K562 (cell line): ENCODE results near the gene MVK. TPM values are rescaled to one million over a fixed set of nuclear protein-coding genes. Genes with fewer than 3 reads are reported as not detected.

Experiments used
- ATAC-seq: fragments of 200-7000 bp; cut with Tn5 transposase; 3 replicates; pipeline ENCODE4 v1.9.1; 2020; ENCODE audit warnings: moderate library complexity
- BruUV-seq: library from RNA; stranded (reverse); fragments of 400-500 nt; replicated peaks from 2 replicates; lab custom pipeline; 2021; lab: Mats Ljungman, UMichigan
- CTCF ChIA-PET: fragments of 300-600 bp; formaldehyde crosslinking; extraction: SDS; loops from one replicate; lab custom pipeline; 2021; ENCODE audit warnings: low intra/inter-chr PET ratio; lab: Yijun Ruan, JAX
- POLR2A ChIA-PET: fragments of 300-600, 350-650 bp; sonication (Branson Sonifier 250); formaldehyde crosslinking; extraction: SDS; loops from one replicate; lab custom pipeline; 2021; ENCODE audit warnings: antibody characterized with exemption, inconsistent platforms; lab: Yijun Ruan, JAX
- DNase-seq, 4 experiments: peaks; one replicate each; pipeline versions ENCODE4 v3.0.0 to v3.0.0-alpha.2; 2011 to 2018; ENCODE audit warnings: low spot score in 3 of 4, mixed read lengths in 3 of 4; ENCODE audit errors: extremely low read depth in 1 of 4
- FAIRE-seq: peaks from 2 replicates; lab custom pipeline; 2011; peaks lifted over from hg19 to GRCh38; lab: Jason Lieb, UNC
- H2AFZ ChIP-seq: 2 replicates; pipeline ENCODE4 v1.6.0; 2011; ENCODE audit warnings: low read depth, low read length, control low read depth, inconsistent platforms
- H3K27ac ChIP-seq: fragments of 200-600 bp; 3 replicates; pipeline ENCODE4 v1.8.0; 2011; ENCODE audit warnings: low read depth, mild to moderate bottlenecking, control low read depth, inconsistent platforms, low read length, moderate library complexity, mixed read lengths; ENCODE audit errors: extremely low read depth
- H3K27me3 ChIP-seq, 2 experiments: fragments of 300-600 bp in 1 of 2; 2 replicates in 1 of 2; 3 replicates in 1 of 2; pipeline versions ENCODE4 v1.6.0 to v1.8.0; 2011; ENCODE audit warnings: inconsistent platforms in 2 of 2, low read length in 2 of 2, mild to moderate bottlenecking in 1 of 2, mixed read lengths in 1 of 2, moderate library complexity in 1 of 2; ENCODE audit not compliant: control insufficient read depth in 2 of 2, insufficient read depth in 2 of 2
- H3K36me3 ChIP-seq: fragments of 300-600 bp; 3 replicates; pipeline ENCODE4 v1.8.0; 2011; ENCODE audit warnings: mild to moderate bottlenecking, low read length, inconsistent platforms; ENCODE audit not compliant: control insufficient read depth, insufficient read depth
- H3K4me1 ChIP-seq, 2 experiments: fragments of 200-600 bp in 1 of 2; replicated peaks in 1 of 2; 2 replicates in 1 of 2; 3 replicates in 1 of 2; pipeline versions ENCODE4 v1.5.1 to v1.8.0; 2011; ENCODE audit warnings: inconsistent platforms in 2 of 2, low read length in 2 of 2, mild to moderate bottlenecking in 1 of 2, mixed read lengths in 1 of 2, moderate library complexity in 1 of 2; ENCODE audit not compliant: control insufficient read depth in 2 of 2, insufficient read depth in 2 of 2
- H3K4me2 ChIP-seq: 2 replicates; pipeline ENCODE4 v1.6.1; 2011; ENCODE audit warnings: low read length, control low read depth, inconsistent platforms, mixed read lengths; ENCODE audit not compliant: insufficient read depth
- H3K4me3 ChIP-seq: fragments of 200-600 bp; sonication (generic), shearing (Covaris generic); 2 replicates; pipeline ENCODE4 v1.5.1; 2016; ENCODE audit warnings: control low read depth, inconsistent platforms
- H3K79me2 ChIP-seq: fragments of 200-600 bp; 3 replicates; pipeline ENCODE4 v1.8.0; 2011; ENCODE audit warnings: low read length, inconsistent platforms; ENCODE audit not compliant: control insufficient read depth, insufficient read depth
- H3K9ac ChIP-seq, 2 experiments: 2 replicates each; pipeline versions ENCODE4 v1.6.0 to v1.6.1; 2011; ENCODE audit warnings: low read depth in 2 of 2, low read length in 2 of 2, control low read depth in 1 of 2, inconsistent platforms in 1 of 2, mild to moderate bottlenecking in 1 of 2, mixed read lengths in 1 of 2; ENCODE audit not compliant: insufficient read depth in 1 of 2
- H3K9me1 ChIP-seq: one replicate; pipeline ENCODE4 v1.6.0; 2011; ENCODE audit warnings: inconsistent platforms, mild to moderate bottlenecking, low read length, moderate library complexity; ENCODE audit not compliant: control insufficient read depth, insufficient read depth
- H3K9me3 ChIP-seq: replicated peaks from 2 replicates; pipeline ENCODE4 v1.5.1; 2011; ENCODE audit warnings: low read depth, low read length, inconsistent platforms; ENCODE audit not compliant: control insufficient read depth, insufficient read depth
- H4K20me1 ChIP-seq: replicated peaks from 2 replicates; pipeline ENCODE4 v1.6.1; 2011; ENCODE audit warnings: low read length, inconsistent platforms, mixed read lengths; ENCODE audit not compliant: control insufficient read depth, insufficient read depth
- ATF7 ChIP-seq: fragments of 450-650 bp; IDR thresholded peaks from 2 replicates; pipeline ENCODE4 v1.7.1; 2014; ENCODE audit warnings: mild to moderate bottlenecking, moderate library complexity
- FOXM1 ChIP-seq, 2 experiments: fragments of 450-650 bp in 1 of 2; sonication (generic) in 1 of 2; formaldehyde crosslinking in 1 of 2; IDR thresholded peaks; 2 replicates each; pipeline versions ENCODE4 v1.6.1 to v1.9.0; 2017 to 2022; ENCODE audit warnings: low read depth in 2 of 2, mild to moderate bottlenecking in 2 of 2, missing genetic modification reagents in 1 of 2, moderate library complexity in 1 of 2
- FUS ChIP-seq: fragments of 200-400 bp; formaldehyde crosslinking; optimal IDR thresholded peaks from 2 replicates; pipeline ENCODE3; 2017; ENCODE audit warnings: low read depth, low read length
- JUND ChIP-seq, 2 experiments: IDR thresholded peaks; 2 replicates in 1 of 2; 3 replicates in 1 of 2; pipeline ENCODE4 v1.6.1; 2011; ENCODE audit warnings: borderline replicate concordance in 2 of 2, low read depth in 2 of 2, low read length in 2 of 2, improper control_type of control experiment in 1 of 2, missing biosample characterization in 1 of 2, missing genetic modification characterization in 1 of 2, missing genetic modification reagents in 1 of 2
- KLF1 ChIP-seq: fragments of 450-650 bp; IDR thresholded peaks from 2 replicates; pipeline ENCODE4 v1.6.1; 2016; ENCODE audit warnings: missing genetic modification characterization, missing compliant biosample characterization
- MEF2D ChIP-seq: conservative IDR thresholded peaks from 2 replicates; pipeline ENCODE4 v1.6.1; 2016; ENCODE audit warnings: low read depth, missing genetic modification characterization, missing compliant biosample characterization
- MTA3 ChIP-seq: fragments of 450-650 bp; formaldehyde crosslinking; IDR thresholded peaks from 2 replicates; pipeline ENCODE4 v1.6.1; 2017; ENCODE audit warnings: mild to moderate bottlenecking, borderline replicate concordance
- NFYB ChIP-seq: IDR thresholded peaks from 2 replicates; pipeline ENCODE4 v1.6.1; 2011; ENCODE audit warnings: mild to moderate bottlenecking, moderate library complexity; ENCODE audit not compliant: insufficient read length; ENCODE audit errors: extremely low read depth
- NONO ChIP-seq, 2 experiments: fragments of 200-400 bp in 1 of 2; fragments of 450-650 bp in 1 of 2; formaldehyde crosslinking in 1 of 2; IDR thresholded peaks; 2 replicates each; pipeline ENCODE4 v1.6.1; 2017; ENCODE audit warnings: low read depth in 2 of 2, mild to moderate bottlenecking in 2 of 2, moderate library complexity in 2 of 2, low read length in 1 of 2
- SLC30A9 ChIP-seq: fragments of 250-450 bp; sonication (Bioruptor Pico); IDR thresholded peaks from 2 replicates; pipeline ENCODE4 v1.8.0; 2022; ENCODE audit warnings: mild to moderate bottlenecking, moderate library complexity
- SMARCA5 ChIP-seq: fragments of 450-650 bp; IDR thresholded peaks from 2 replicates; pipeline ENCODE4 v1.6.1; 2016
- SMARCC2 ChIP-seq: fragments of 450-650 bp; IDR thresholded peaks from 2 replicates; pipeline ENCODE4 v1.6.1; 2017; ENCODE audit warnings: antibody characterized with exemption, moderate library complexity, mild to moderate bottlenecking, low read depth
- TEAD1 ChIP-seq, 2 experiments: fragments of 450-650 bp in 1 of 2; sonication (generic) in 1 of 2; formaldehyde crosslinking; IDR thresholded peaks; 2 replicates each; pipeline versions ENCODE4 v1.4.0 to v1.8.0; 2020 to 2022; ENCODE audit warnings: mild to moderate bottlenecking in 2 of 2, missing genetic modification reagents in 1 of 2
- U2AF1 ChIP-seq: fragments of 200-400 bp; formaldehyde crosslinking; optimal IDR thresholded peaks from 2 replicates; pipeline ENCODE3; 2017; ENCODE audit warnings: mild to moderate bottlenecking, low read depth, low read length, moderate library complexity
- ZNF830 ChIP-seq: fragments of 250-450 bp; sonication (Bioruptor Pico); IDR thresholded peaks from 2 replicates; pipeline ENCODE4 v1.5.0; 2021; ENCODE audit warnings: mild to moderate bottlenecking
- WGBS: fragments of 100-300 bp; shearing (Covaris generic); methylation state at CpG from one replicate; pipeline ENCODE4 v1.1.6; 2016; ENCODE audit warnings: low coverage, mixed read lengths; ENCODE audit not compliant: insufficient coverage; ENCODE audit errors: missing lambda C conversion rate; 5-methylcytosine and 5-hydroxymethylcytosine counted together
- in situ Hi-C: fragments of 300-500 bp; cut with MboI; formaldehyde crosslinking; loops from 4 replicates; pipeline ENCODE4 v1.15.0; 2018; ENCODE audit warnings: inconsistent platforms, mixed read lengths
- intact Hi-C: fragments of 100-400 bp; cut with micrococcal nuclease; formaldehyde crosslinking; loops from 2 replicates; pipeline ENCODE4 v1.14.2; 2022
- polyA plus RNA-seq, 8 experiments: library from polyadenylated mRNA; depleted of rRNA in 4 of 8; stranded (reverse) in 5 of 8; unstranded in 3 of 8; fragments of >200 nt; fragmentation: Nextera tagmentation in 2 of 8; fragmentation: Illumina TruSeq in 1 of 8; extraction: Ambion mirVana in 2 of 8; extraction: Trizol in 1 of 8; gene quantifications; 2 replicates each; pipeline versions ENCODE4 v1.2.1 to v1.2.3, GENCODE V29; 2011 to 2014; ENCODE audit warnings: inconsistent platforms in 1 of 8, missing spikeins in 1 of 8
- total RNA-seq, 7 experiments: library from RNA; depleted of rRNA in 6 of 7; stranded (reverse); fragments of >200 nt in 6 of 7; fragmentation: Illumina TruSeq in 2 of 7; extraction: Trizol in 2 of 7; gene quantifications; 2 replicates each; pipeline versions ENCODE4 v1.2.1 to v1.2.3, GENCODE V29; 2011 to 2021; ENCODE audit warnings: low replicate concordance in 1 of 7
- TF ChIP-seq, protein P1 (sequence below), 2 experiments: fragments of 450-650 bp; IDR thresholded peaks; 2 replicates each; pipeline ENCODE4 v1.6.1; 2016

MVK gene
- total and polyA plus RNA-seq, 9 of the 15 experiments (the other 6 are each of a cell fraction or from before 2014, with no cell fraction given): 0.41 to 33.6 (median 18.8) TPM

DNA sequence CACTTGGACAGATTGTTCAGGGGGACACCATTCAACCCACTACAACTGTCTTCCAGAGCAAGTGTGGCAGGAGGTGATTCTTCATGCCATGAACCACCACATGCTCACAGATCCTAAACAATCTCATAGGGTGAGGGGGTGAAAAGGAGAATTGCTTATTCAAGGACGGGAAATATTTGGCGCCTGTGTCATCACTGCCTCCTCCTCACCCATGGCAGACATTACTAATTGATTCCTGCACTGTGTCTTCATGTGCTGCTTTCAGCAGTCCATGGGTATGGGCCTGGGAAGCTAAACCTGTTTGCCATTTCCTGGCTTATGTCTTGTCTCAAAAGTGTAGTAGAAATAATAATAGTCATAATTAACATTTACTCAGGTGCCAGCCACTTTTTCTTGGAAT is 31.6 kb upstream of the MVK start (continued):
- TF ChIP-seq, protein P1, sequence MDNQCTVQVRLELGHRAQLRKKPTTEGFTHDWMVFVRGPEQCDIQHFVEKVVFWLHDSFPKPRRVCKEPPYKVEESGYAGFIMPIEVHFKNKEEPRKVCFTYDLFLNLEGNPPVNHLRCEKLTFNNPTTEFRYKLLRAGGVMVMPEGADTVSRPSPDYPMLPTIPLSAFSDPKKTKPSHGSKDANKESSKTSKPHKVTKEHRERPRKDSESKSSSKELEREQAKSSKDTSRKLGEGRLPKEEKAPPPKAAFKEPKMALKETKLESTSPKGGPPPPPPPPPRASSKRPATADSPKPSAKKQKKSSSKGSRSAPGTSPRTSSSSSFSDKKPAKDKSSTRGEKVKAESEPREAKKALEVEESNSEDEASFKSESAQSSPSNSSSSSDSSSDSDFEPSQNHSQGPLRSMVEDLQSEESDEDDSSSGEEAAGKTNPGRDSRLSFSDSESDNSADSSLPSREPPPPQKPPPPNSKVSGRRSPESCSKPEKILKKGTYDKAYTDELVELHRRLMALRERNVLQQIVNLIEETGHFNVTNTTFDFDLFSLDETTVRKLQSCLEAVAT (IDR thresholded peaks at IDR 0.05): peak in 1 of 2 experiments; percentile 90; a peak in 2 of 4 replicates
- TF ChIP-seq, all 486 proteins: peak for 5

DNA sequence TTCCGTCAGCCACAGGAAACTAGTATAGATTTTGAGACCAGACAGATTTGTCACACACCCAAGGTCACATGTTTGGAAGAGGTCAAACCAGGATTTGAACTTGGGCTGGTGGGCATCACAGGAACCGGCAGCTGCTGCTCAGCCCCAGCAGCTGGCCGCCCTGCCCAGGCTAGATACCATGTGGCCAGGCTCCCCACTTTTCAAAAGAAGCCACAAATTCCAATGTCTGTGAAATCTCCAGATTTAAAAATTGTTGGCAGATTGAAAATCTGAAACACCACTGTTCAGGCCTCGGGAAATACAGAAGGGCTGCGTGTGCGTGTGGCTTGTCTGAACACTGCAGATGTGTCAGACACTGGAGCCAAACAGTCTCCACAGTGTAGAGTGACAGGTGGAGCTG is 30.7 kb upstream of the MVK start:
- ChIA-PET POLR2A (interaction anchor here (0.6 kb wide), 1 partner anchor 9 kb away, joined by 4 read pairs; no protein-coding TSS in a partner anchor), CTCF (no interaction called here)
- ATAC-seq (no peak), DNase-seq (no peak), FAIRE-seq (no peak)
- Histone ChIP-seq H3K27me3 (peaks cover 52 to 99% of the 10 kb centered on the region in 2 experiments), H3K4me3 (no peak overlapping the region), H3K36me3 (no peaks in the 10 kb centered on the region), H3K79me2 (no peaks in the 10 kb centered on the region), H3K4me1 (no peaks in the 10 kb centered on the region; a peak in 2 of 5 replicates), H3K4me2 (no peak overlapping the region), H3K9me1 (no peaks in the 10 kb centered on the region), H3K27ac (no peak overlapping the region), H3K9me3 (peaks cover 3% of the 10 kb centered on the region; the same call in 1 of the 2 replicates)
- intact Hi-C loops: no loop called here
- BruUV-seq: no TSS peak
- in situ Hi-C loops: no loop called here
- TF ChIP-seq MEF2D (tag) (no peak), ATF7 (no peak), U2AF1 (no peak), SMARCC2 (no peak), KLF1 (tag) (no peak), NFYB (no peak), SLC30A9 (CRISPR knock-in tag) (no peak), NONO (IDR thresholded peaks at IDR 0.05; ENCODE audit: low read depth in 2 of 2, low read length in 1 of 2) (no peak), FUS (no peak), MTA3 (no peak), ZNF830 (CRISPR knock-in tag) (no peak), TEAD1 (CRISPR knock-in tag; IDR thresholded peaks at IDR 0.05) (no peak), SMARCA5 (no peak), FOXM1 (IDR thresholded peaks at IDR 0.05; ENCODE audit: low read depth) (no peak), FOXM1 (CRISPR knock-in tag; IDR thresholded peaks at IDR 0.05; ENCODE audit: low read depth) (no peak), JUND (IDR thresholded peaks at IDR 0.05; ENCODE audit: borderline replicate concordance, low read depth, low read length) (no peak), JUND (tag; IDR thresholded peaks at IDR 0.05; ENCODE audit: borderline replicate concordance, low read depth, low read length) (no peak)
- TF ChIP-seq, all 486 proteins: peak for 0
- Histone ChIP-seq H3K9ac (no peak overlapping the region), H4K20me1 (peaks cover 8% of the 10 kb centered on the region; the same call in 1 of the 2 replicates), H2AFZ (no peak overlapping the region)
- WGBS: 13% methylated on average over 6 of the region's 6 CpGs
